Activated CD8-positive, alpha-beta T cell treated with anti-CD3 and anti-CD28 coated beads, Interleukin-2, amount 10 ng/mL, durations not matched to agents 7 days and 5 days (primary cell): ENCODE results near the gene AHNAK2. TPM values are rescaled to one million over a fixed set of nuclear protein-coding genes. Genes with fewer than 3 reads are reported as not detected.

Source experiments
- ATAC-seq: fragments of 150-1000 bp; cut with Tn5 transposase; one replicate; pipeline ENCODE4 v1.10.0; 2021; ENCODE audit warnings: moderate library complexity
- CTCF ChIA-PET: fragments of 350-600 bp; sonication (Branson Sonifier 250); formaldehyde crosslinking; loops from one replicate; lab custom pipeline; 2021; ENCODE audit warnings: antibody characterized with exemption; lab: Charles Lee
- POLR2A ChIA-PET: fragments of 350-600 bp; sonication (Branson Sonifier 250); formaldehyde crosslinking; loops from one replicate; lab custom pipeline; 2021; ENCODE audit warnings: antibody characterized with exemption; lab: Charles Lee
- DNase-seq: peaks from one replicate; pipeline ENCODE4 v3.0.0-alpha.2; 2020
- H3K27ac Mint-ChIP-seq: one replicate; pipeline ENCODE4 v1.8.0; 2021; ENCODE audit warnings: mild to moderate bottlenecking, mixed read lengths
- H3K27me3 Mint-ChIP-seq: one replicate; pipeline ENCODE4 v1.8.0; 2021; ENCODE audit warnings: low read depth, mixed read lengths
- H3K36me3 Mint-ChIP-seq: one replicate; pipeline ENCODE4 v1.8.0; 2021; ENCODE audit warnings: low read depth, mixed read lengths
- H3K4me1 Mint-ChIP-seq: one replicate; pipeline ENCODE4 v1.8.0; 2021; ENCODE audit warnings: low read depth, mixed read lengths
- H3K4me3 Mint-ChIP-seq: one replicate; pipeline ENCODE4 v1.8.0; 2021; ENCODE audit warnings: mild to moderate bottlenecking, mixed read lengths
- H3K9me3 Mint-ChIP-seq: one replicate; pipeline ENCODE4 v1.8.0; 2022; ENCODE audit warnings: mixed read lengths; ENCODE audit not compliant: insufficient read depth
- total RNA-seq, 2 experiments: library from RNA; stranded (reverse); gene quantifications; one replicate each; pipeline ENCODE4 v1.2.3, GENCODE V29; 2021

Gene AHNAK2
- total RNA-seq, 2 experiments from 2014 or later, result not detected

- peak; percentile 90 for ATAC-seq
- Mint-ChIP-seq H3K4me3 (peak within 1 kb of the TSS; percentile 93), H3K36me3 (peaks cover 40% of the 10 kb centered on the region)
These were observed 42.9 kb upstream of the AHNAK2 start, which contains the start of gene CDCA4 for GRCh38 chr14:105020815-105021655. Gene CDCA4, minus strand, starts transcription at chr14:105021083. Its CDS starts 9,154 bp downstream, at chr14:105011929.

GRCh38 chr14:105019861-105020814 lies 42.0 kb upstream of the AHNAK2 start:
- Mint-ChIP-seq H3K9me3 (no peaks in the 10 kb centered on the region), H3K27ac (peak overlapping the region; percentile 91), H3K4me1 (peaks cover 67% of the 10 kb centered on the region), H3K27me3 (no peaks in the 10 kb centered on the region), H3K36me3 (peaks cover 45% of the 10 kb centered on the region), H3K4me3 (peak overlapping the region; percentile 92)
- CTCF ChIA-PET, result interaction anchor here (0.8 to 3.3 kb wide), 5 partner anchors 11 to 45 kb away, joined by 3 to 36 read pairs (median 5); no protein-coding TSS in a partner anchor
- POLR2A ChIA-PET, result interaction anchor here (0.6 to 2.9 kb wide), 16 partner anchors 11 to 268 kb away, joined by 3 to 15 read pairs (median 4); partner anchors contain the start of gene GPR132
- ATAC-seq (peak; percentile 19), DNase-seq (peak; percentile 60)

More at GRCh38 chr14:105020815-105021655, 42.9 kb upstream of the AHNAK2 start, which contains the start of gene CDCA4:
- Mint-ChIP-seq H3K4me1 (peaks cover 65% of the 10 kb centered on the region), H3K27ac (peak within 1 kb of the TSS; percentile 91), H3K9me3 (no peaks in the 10 kb centered on the region), H3K27me3 (no peaks in the 10 kb centered on the region)
- DNase-seq, result peak; percentile 97
- ChIA-PET CTCF (interaction anchor here (1.0 to 3.3 kb wide), 4 partner anchors 11 to 65 kb away, joined by 5 to 36 read pairs (median 5); no protein-coding TSS in a partner anchor), POLR2A (interaction anchor here (0.6 to 2.9 kb wide), 15 partner anchors 10 to 269 kb away, joined by 3 to 15 read pairs (median 5); partner anchors contain the start of gene GPR132)

GRCh38 chr14:105018414-105018813 lies 40.2 kb upstream of the AHNAK2 start:
- no peak for ATAC-seq
- no peak for DNase-seq
- H3K4me3 Mint-ChIP-seq, result peak overlapping the region; percentile 92
- ChIA-PET POLR2A (interaction anchor here (0.9 to 1.0 kb wide), 2 partner anchors 28 to 33 kb away, joined by 4 read pairs; no protein-coding TSS in a partner anchor), CTCF (interaction anchor here (1.0 to 3.3 kb wide), 3 partner anchors 27 to 68 kb away, joined by 3 to 36 read pairs (median 3); partner anchors contain the start of gene GPR132)
- H3K27ac Mint-ChIP-seq, result peak overlapping the region; percentile 60
- H3K36me3 Mint-ChIP-seq, result peaks cover 48% of the 10 kb centered on the region
- no peaks in the 10 kb centered on the region for H3K27me3 Mint-ChIP-seq
- H3K4me1 Mint-ChIP-seq, result peaks cover 67% of the 10 kb centered on the region
- no peaks in the 10 kb centered on the region for H3K9me3 Mint-ChIP-seq

- DNase-seq (no peak), ATAC-seq (no peak)
- H3K27me3 Mint-ChIP-seq, result no peaks in the 10 kb centered on the region
- peaks cover 66% of the 10 kb centered on the region for H3K36me3 Mint-ChIP-seq
- ChIA-PET POLR2A (interaction anchor here (1.0 kb wide), 1 partner anchor 19 kb away, joined by 3 read pairs; no protein-coding TSS in a partner anchor), CTCF (interaction anchor here (1.6 kb wide), 2 partner anchors 30 to 72 kb away, joined by 3 to 6 read pairs; no protein-coding TSS in a partner anchor)
- peak overlapping the region; percentile 64 for H3K27ac Mint-ChIP-seq
- H3K4me1 Mint-ChIP-seq, result peaks cover 64% of the 10 kb centered on the region
- peak overlapping the region; percentile 16 for H3K4me3 Mint-ChIP-seq
- no peaks in the 10 kb centered on the region for H3K9me3 Mint-ChIP-seq
These were observed 37.7 kb upstream of the AHNAK2 start for GRCh38 chr14:105015905-105016304.

- ATAC-seq, result no peak
- H3K27ac Mint-ChIP-seq, result peak overlapping the region; percentile 17
- ChIA-PET CTCF (interaction anchor here (1.6 kb wide), 2 partner anchors 31 to 72 kb away, joined by 3 to 6 read pairs; no protein-coding TSS in a partner anchor), POLR2A (interaction anchor here (1.0 to 1.3 kb wide), 2 partner anchors 9 to 20 kb away, joined by 3 read pairs; no protein-coding TSS in a partner anchor)
- H3K9me3 Mint-ChIP-seq, result no peaks in the 10 kb centered on the region
- peaks cover 64% of the 10 kb centered on the region for H3K4me1 Mint-ChIP-seq
- H3K36me3 Mint-ChIP-seq, result peaks cover 65% of the 10 kb centered on the region
- DNase-seq, result no peak
- peak overlapping the region; percentile 3 for H3K4me3 Mint-ChIP-seq
- H3K27me3 Mint-ChIP-seq, result no peaks in the 10 kb centered on the region
These were observed 37.1 kb upstream of the AHNAK2 start for GRCh38 chr14:105015242-105015641.

GRCh38 chr14:105014631-105015030 lies 36.5 kb upstream of the AHNAK2 start:
- H3K4me3 Mint-ChIP-seq, result no peak overlapping the region
- no peaks in the 10 kb centered on the region for H3K27me3 Mint-ChIP-seq
- ChIA-PET POLR2A (interaction anchor here (1.3 kb wide), 1 partner anchor 9 kb away, joined by 3 read pairs; no protein-coding TSS in a partner anchor), CTCF (no interaction called here)
- no peaks in the 10 kb centered on the region for H3K9me3 Mint-ChIP-seq
- DNase-seq (no peak), ATAC-seq (no peak)
- H3K4me1 Mint-ChIP-seq, result peaks cover 62% of the 10 kb centered on the region
- H3K36me3 Mint-ChIP-seq, result peaks cover 64% of the 10 kb centered on the region
- no peak overlapping the region for H3K27ac Mint-ChIP-seq

- POLR2A ChIA-PET, result interaction anchor here (1.3 kb wide), 1 partner anchor 8 kb away, joined by 3 read pairs; no protein-coding TSS in a partner anchor
- Mint-ChIP-seq H3K9me3 (no peaks in the 10 kb centered on the region), H3K27me3 (no peaks in the 10 kb centered on the region), H3K36me3 (peaks cover 59% of the 10 kb centered on the region), H3K4me1 (peaks cover 56% of the 10 kb centered on the region), H3K27ac (no peak overlapping the region), H3K4me3 (no peak overlapping the region)
- CTCF ChIA-PET, result no interaction called here
- no peak for DNase-seq
- ATAC-seq, result no peak
These were observed 35.9 kb upstream of the AHNAK2 start for GRCh38 chr14:105014032-105014431.

- H3K4me3 Mint-ChIP-seq, result no peak overlapping the region
- no peak for DNase-seq
- no peaks in the 10 kb centered on the region for H3K27me3 Mint-ChIP-seq
- H3K9me3 Mint-ChIP-seq, result no peaks in the 10 kb centered on the region
- H3K4me1 Mint-ChIP-seq, result peaks cover 49% of the 10 kb centered on the region
- peaks cover 52% of the 10 kb centered on the region for H3K36me3 Mint-ChIP-seq
- no peak for ATAC-seq
- ChIA-PET CTCF (interaction anchor here (1.5 kb wide), 1 partner anchor 12 kb away, joined by 3 read pairs; no protein-coding TSS in a partner anchor), POLR2A (no interaction called here)
- H3K27ac Mint-ChIP-seq, result peak overlapping the region; percentile 26
These were observed 35.1 kb upstream of the AHNAK2 start for GRCh38 chr14:105013150-105013785.

- DNase-seq, result no peak
- POLR2A ChIA-PET, result interaction anchor here (1.0 kb wide), 1 partner anchor 13 kb away, joined by 3 read pairs; no protein-coding TSS in a partner anchor
- Mint-ChIP-seq H3K4me1 (peaks cover 42% of the 10 kb centered on the region), H3K36me3 (peaks cover 51% of the 10 kb centered on the region), H3K27ac (no peak overlapping the region), H3K27me3 (no peaks in the 10 kb centered on the region), H3K4me3 (no peak overlapping the region), H3K9me3 (no peaks in the 10 kb centered on the region)
- ATAC-seq, result no peak
- CTCF ChIA-PET, result interaction anchor here (1.5 kb wide), 1 partner anchor 13 kb away, joined by 3 read pairs; no protein-coding TSS in a partner anchor
These were observed 34.2 kb upstream of the AHNAK2 start for GRCh38 chr14:105012171-105012985.
